ENCODE data around the gene LSR.

Gene LSR

DNA sequence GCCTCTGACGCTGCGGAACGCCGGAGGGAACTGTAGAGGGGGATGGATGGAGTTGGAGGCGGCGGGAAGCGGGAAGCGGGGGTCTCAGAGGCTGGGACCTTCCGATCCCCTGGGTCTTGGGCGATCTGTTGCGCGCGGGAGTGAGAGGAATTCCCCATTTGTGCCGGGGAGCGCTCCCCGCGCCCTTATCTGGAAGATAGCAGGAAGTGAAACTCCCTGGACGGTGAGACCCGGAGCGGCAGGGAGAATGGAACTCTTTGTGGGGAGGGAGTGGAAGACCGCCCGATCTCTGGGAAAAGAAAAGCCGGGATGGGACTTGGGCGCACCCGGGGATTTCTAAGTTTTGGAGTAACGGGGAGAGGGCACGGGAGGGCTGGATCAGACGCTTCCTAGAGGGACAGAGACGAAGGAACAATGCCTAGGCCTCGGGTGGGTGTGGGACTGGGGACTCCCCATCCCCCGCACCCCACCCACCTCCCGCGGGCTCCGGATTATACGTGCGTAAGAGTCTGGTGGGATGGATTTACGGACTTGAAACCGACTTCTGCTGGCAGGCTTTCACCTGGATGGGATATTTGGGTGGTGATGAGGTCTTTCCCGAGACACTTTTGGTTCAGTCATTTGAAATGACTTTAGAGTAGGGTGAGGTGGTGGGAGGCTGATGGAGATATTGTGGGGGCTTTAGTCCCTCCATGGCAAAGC, 495 bp downstream of the LSR start:
- no peak for FAIRE-seq

DNA sequence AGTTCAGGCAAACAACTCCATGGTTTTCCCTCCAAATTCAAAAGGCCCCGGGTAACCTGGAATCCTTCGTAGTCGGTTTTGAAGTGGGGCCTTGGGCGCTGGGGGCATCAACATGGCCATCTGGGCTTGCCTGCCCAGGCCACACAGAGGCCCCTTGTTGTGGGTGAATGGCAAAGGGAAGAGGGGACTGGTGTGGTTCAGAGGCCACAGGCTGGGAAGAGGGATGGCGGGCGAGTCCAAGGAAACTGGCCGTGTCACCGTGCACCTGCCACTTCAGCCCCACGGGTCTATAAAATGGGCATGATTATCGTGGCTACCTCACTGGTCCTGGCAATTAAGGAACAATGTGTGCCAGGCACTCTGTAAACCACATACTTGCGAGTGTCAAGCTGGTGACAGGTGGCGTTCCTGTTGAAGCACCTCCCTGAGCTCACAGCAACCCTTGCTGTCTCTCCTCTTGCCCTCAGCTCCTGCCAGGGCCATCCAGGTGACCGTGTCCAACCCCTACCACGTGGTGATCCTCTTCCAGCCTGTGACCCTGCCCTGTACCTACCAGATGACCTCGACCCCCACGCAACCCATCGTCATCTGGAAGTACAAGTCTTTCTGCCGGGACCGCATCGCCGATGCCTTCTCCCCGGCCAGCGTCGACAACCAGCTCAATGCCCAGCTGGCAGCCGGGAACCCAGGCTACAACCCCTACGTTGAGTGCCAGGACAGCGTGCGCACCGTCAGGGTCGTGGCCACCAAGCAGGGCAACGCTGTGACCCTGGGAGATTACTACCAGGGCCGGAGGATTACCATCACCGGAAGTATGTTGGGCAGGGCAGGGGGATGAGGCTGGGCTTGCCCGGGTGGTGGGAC, 1.3 kb downstream of the LSR start:
- no peak for FAIRE-seq

DNA sequence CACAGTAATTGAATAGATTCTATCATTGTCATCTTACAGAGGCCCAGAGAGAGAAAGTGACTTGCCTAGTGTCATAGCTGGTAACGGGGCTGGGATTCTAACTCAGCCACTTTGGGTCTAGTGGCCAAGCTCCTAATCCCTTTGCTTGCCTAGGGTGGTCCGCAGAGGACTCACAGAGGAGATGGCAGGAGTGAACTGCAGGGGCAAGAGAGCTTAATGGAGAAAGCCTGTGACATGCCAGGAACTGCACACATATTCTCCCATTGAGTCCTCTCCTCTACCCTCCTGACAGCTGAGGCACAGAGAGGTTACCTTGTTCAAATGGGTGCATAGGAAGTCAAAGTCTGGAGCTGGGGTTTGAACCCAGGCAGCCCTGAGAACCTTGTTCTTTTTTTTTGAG, 2.7 kb downstream of the LSR start:
- no peak for FAIRE-seq

DNA sequence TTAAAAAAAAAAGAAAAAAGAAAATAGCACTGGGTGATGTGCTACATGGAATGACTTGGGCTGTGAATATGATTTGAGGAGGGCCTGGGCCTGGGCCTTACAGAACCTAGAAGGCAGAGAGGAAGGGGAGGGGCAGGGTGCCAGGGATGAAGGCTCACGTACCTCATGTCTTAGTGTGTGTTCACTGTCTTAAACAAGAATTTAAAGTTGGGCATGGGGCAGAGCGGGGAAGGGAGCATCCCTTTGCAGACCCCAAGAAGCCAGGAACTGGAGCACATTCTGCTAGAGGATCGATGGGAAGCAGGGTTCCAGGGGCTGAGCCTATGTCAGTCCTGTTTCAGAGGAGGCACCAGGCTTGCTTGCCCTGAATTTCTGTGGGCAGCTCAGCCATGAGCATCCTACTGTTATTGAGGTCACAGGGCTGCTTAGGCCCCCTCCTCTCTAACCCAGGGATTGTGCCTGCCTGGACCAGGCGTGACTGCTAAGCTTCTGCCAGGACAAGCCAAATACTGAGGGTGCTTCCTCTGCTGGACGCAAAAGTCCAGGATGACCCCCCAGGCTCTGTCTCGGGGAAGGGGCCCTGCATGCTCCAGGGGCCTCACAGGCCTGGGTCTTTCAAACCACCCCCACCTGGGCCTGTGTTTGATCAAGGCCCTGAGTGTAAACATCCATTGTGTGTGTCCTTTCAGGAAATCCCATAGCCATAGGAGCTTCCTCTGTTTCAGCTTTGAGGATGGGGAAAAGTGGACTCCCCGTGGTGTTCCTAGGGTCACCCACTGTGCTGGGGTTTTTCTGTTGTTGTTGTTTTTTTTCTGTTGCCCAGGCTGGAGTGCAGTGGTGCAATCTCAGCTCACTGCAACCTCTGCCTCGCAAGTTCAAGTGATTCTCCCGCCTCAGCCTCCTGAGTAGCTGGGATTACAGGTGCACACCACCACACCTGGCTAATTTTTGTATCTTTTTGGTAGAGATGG, 4.8 kb downstream of the LSR start:
- FAIRE-seq = no peak

DNA sequence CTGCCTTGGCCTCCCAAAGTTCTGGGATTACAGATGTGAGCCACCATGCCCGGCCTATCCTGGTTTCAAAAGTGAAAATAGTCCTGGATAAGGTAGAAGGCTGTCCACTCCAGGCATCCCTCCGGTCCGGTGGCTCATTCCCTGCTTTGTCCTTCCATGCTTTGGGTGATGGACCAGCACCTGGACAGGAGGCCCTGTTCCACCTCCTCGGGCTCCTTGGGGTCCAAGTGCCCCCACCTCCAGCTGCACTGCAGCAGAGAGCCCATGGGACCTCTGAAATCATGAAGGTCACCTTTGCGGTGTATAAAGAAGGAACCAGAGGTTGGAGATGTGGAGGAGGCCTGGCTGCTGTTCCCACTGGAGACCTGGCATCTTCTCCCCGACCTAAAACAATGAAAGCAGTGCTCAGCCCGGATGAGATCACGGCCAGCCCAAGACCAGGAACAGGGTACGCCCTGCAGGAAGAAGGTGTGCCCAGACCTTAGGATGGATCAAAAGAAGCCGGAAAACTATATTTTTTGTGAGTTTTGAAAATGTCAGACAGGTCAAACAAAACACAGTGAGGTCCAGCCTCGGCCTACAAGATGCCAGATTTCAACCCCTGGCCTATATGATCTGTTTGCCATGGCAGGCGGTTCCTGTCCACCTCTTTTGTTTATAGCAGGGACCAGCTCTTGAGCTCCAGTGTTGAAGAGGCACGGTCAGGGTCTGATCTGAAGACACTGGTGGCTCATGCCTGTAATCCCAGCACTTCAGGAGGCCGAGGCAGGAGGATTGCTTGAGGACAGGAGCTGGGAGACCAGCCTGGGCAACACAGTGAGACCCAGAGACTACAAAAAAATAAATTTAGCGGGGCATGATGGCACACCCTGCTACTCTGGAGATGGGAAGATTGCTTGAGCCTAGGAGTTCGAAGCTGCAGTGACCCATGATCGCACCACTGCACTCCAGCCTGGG, 5.8 kb downstream of the LSR start:
- FAIRE-seq = no peak

GRCh38 chr19:35256566-35256965, 7.8 kb downstream of the LSR start:
- FAIRE-seq = no peak

- FAIRE-seq = no peak
Observed at GRCh38 chr19:35257113-35257461, 8.3 kb downstream of the LSR start.

DNA sequence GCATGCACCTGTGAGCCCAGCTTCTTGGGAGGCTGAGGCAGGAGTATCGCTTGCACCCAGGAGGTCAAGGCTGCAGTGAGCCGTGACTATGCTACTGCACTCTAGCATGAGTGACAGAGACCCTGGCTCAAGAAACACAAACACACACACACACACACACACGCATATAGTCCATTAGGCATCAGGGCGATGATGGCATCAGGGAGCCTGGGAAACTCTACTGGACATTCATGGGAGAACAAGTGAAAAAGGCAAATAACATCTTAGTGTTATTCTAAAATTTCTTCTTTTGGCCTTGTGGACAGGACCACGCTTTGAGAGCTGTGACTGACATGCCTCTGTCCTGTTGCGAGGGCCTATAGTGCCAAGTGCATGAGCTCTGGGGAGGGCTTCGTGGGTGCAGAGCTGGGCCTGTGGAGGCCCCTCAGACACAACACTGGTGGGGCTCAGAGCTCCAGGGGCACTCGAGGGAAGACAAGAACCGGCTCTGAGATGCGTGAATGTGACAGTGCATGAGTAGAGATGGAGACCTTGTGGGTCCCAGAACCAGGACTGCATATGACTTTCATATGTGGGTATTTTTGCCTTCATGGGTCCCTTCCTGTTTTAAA, 12.0 kb downstream of the LSR start:
- no peak for FAIRE-seq

GRCh38 chr19:35261356-35262100, 12.7 kb downstream of the LSR start:
- no peak for FAIRE-seq

DNA sequence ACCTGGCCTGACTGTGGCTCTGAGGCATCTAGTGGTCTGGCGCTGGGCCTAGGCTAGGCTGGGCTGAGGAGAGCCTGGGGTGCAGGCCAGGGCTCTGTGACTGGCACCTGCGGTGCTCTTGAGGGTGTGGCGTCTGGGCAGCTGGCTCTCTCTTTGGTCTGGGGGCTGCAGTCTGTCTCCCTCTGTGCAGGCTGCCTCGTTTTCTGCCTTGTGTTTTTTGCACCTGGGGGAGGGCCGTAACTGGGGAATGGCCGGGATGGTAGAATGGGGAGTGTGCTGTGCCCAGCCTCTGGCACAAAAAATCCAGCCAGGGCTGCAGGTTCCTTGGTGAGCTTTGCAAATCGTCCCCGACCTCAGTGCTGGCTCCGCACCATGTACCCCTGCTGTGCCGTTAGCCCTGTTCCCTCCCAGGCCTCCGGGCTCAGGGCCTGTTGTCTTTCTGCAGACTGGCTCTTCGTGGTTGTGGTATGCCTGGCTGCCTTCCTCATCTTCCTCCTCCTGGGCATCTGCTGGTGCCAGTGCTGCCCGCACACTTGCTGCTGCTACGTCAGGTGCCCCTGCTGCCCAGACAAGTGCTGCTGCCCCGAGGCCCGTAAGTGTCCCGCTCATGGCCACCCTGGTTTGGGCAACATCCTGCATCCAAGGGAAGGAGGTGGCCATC, 13.4 kb downstream of the LSR start:
- FAIRE-seq = no peak

- FAIRE-seq = no peak
Observed at GRCh38 chr19:35264268-35265125, 15.7 kb downstream of the LSR start.

DNA sequence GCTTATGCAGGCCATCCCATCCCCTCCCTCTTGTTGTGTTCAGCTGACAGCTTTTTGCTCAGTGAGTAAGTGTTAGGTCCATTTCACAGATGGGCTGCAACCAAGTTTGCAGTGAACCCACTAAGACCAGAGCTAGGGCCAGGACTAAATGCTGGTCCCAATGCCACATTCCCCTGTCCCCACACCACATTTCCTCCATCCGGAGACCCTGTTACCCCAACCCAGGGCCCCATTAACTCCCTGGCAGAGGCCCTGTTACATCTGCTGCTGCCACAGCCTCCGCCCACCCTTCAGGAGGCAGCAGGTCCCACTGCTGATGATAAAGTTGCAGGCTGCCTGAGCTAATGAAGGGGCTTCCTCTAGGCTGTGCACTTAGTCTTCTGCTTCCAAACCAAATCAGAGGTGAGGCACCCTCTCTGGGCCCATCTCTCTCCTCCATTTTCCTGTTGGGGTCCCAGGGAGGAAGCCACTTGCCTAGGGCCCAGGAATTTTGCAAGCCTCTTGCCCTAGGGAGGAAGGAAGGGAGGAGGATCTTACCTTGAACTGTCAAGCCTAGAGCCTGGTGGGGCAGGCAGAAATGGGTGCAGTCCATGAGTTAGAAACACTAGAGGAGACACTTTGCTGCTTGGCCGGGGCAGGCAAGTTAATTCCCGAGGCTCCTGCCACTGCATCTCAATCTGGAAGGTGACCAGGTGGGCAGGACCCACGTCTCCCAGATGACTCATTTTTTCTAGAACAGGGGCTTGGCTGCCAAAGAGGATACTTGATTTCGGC, 16.5 kb downstream of the LSR start:
- no peak for FAIRE-seq

- FAIRE-seq = no peak
Observed at GRCh38 chr19:35265900-35266519, 17.2 kb downstream of the LSR start.

DNA sequence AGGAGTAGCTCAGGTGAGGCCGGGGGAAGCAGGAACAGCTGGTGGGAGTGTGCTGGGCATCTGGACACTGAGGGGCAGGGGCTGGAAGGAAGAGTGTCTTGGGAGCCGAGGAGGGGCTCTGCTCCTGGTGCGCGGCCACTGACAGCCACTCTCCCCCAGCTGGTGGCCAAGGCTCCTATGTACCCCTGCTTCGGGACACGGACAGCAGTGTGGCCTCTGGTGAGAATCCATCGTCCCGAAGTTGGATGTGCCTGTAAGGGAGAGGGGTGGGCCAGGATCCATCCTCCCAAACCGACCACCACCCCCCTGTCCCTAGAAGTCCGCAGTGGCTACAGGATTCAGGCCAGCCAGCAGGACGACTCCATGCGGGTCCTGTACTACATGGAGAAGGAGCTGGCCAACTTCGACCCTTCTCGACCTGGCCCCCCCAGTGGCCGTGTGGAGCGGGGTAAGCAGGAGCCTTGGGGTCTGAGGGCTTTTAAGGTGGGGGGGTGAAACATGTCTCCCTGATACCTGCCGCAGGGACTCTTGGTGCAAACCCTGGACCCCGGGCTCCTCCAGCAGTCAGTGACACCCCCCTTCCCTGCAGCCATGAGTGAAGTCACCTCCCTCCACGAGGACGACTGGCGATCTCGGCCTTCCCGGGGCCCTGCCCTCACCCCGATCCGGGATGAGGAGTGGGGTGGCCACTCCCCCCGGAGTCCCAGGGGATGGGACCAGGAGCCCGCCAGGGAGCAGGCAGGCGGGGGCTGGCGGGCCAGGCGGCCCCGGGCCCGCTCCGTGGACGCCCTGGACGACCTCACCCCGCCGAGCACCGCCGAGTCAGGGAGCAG, 17.9 kb downstream of the LSR start:
- no peak for FAIRE-seq

DNA sequence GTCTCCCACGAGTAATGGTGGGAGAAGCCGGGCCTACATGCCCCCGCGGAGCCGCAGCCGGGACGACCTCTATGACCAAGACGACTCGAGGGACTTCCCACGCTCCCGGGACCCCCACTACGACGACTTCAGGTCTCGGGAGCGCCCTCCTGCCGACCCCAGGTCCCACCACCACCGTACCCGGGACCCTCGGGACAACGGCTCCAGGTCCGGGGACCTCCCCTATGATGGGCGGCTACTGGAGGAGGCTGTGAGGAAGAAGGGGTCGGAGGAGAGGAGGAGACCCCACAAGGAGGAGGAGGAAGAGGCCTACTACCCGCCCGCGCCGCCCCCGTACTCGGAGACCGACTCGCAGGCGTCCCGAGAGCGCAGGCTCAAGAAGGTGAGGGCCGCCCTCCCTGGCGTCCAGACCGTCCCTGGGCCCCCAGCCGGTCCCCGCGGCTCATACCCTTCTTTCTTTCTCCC, 18.6 kb downstream of the LSR start:
- no peak for FAIRE-seq

DNA sequence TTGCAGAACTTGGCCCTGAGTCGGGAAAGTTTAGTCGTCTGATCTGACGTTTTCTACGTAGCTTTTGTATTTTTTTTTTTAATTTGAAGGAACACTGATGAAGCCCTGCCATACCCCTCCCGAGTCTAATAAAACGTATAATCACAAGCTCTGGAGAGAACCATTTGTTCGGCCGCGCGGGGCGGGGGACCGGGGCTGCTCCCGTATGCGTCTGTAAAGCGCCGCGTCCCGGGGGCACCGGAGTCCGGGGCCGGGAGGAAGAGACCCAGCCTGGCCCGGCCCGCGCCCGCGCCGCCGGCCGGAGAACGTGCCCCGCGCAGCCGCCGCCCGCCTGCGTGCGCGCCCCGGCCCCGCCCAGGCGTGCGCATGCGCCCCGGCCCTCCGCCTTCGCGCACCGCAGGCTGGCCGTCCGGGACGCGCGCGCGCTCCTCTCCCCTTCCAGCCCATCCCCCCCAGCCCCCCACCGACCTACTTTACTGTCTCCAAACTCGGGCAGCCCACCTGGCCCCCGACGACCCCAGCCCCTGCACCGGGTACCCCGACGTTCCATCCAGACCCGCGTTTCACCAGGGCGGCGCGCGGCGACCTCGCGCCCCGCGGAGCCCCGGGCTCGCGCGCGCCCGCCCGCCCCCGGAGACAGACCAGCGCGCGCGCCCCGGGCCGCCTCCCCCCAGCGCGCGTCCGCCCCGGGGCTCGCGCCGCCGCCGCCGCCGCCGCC, 19.2 kb downstream of the LSR start:
- FAIRE-seq = no peak

Measured in islet of Langerhans (tissue), 1 donor.